Left ventricle myocardium inferior (tissue), 1 donor: ENCODE measurements around the gene SLC30A3. TPM values are rescaled to one million over a fixed set of nuclear protein-coding genes. Genes with fewer than 3 reads are reported as not detected.
A peak's percentile ranks its signal among the peaks of the same experiment; 100 is the strongest.

Experiments used
- DNase-seq: peaks from one replicate; pipeline ENCODE4 v3.0.0-alpha.2; 2020
- H3K27ac ChIP-seq: fragments of 200-600 bp; replicated peaks from 2 replicates; pipeline ENCODE4 v1.8.0; 2021
- H3K27me3 ChIP-seq: fragments of 200-600 bp; 2 replicates; pipeline ENCODE4 v1.8.0; 2021; ENCODE audit warnings: low read depth
- H3K36me3 ChIP-seq: fragments of 200-600 bp; 2 replicates; pipeline ENCODE4 v1.8.0; 2021
- H3K4me1 ChIP-seq: fragments of 200-600 bp; 2 replicates; pipeline ENCODE4 v1.8.0; 2021
- H3K4me3 ChIP-seq: fragments of 200-600 bp; 2 replicates; pipeline ENCODE4 v1.8.0; 2021; ENCODE audit warnings: mild to moderate bottlenecking, moderate library complexity
- H3K9me3 ChIP-seq: fragments of 200-600 bp; replicated peaks from 2 replicates; pipeline ENCODE4 v1.8.0; 2021
- CTCF ChIP-seq: fragments of 200-600 bp; IDR thresholded peaks from 2 replicates; pipeline ENCODE4 v1.8.0; 2021; ENCODE audit warnings: antibody characterized with exemption, mild to moderate bottlenecking, borderline replicate concordance
- intact Hi-C: fragments of 100-400 bp; cut with micrococcal nuclease; formaldehyde crosslinking; loops from one replicate; pipeline ENCODE4 v1.11.0; 2022
- total RNA-seq: library from RNA; stranded (reverse); fragmentation: NEBNext Ultra II Directional; extraction: Animal tissue kit (Norgen Biotek cat#: 25700); gene quantifications from one replicate; pipeline ENCODE4 v1.2.1, GENCODE V29; 2021
- donor health status: DM: no; HTN: yes; CAD: no; lungs with severe emphysema.

SLC30A3 gene
- total RNA-seq, 1 donor from 2014 or later: 5.9 TPM

DNA sequence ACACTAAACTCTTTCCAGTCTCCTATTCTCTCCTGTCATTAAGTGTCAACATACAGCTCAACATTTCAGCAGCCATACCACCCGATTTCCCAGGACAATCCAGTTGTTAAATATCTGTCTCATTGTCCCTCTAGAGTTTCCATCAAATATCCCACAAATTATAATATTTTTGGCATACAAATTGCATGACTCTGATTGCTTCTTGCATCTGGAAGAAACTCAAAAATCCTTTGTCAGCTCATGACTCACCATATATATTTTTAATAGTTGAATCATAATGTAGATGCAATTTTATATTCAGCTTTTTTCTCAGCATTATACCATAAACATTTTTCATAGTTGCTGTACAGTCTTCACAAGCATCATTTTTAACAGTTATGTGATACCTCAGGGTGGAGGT is 7.2 kb downstream of the SLC30A3 start:
- intact Hi-C loops: no loop called here
- DNase-seq: no peak
- Histone ChIP-seq H3K4me1 (no peaks in the 10 kb centered on the region), H3K36me3 (no peaks in the 10 kb centered on the region), H3K4me3 (no peak overlapping the region), H3K27ac (no peak overlapping the region), H3K27me3 (peaks cover 95% of the 10 kb centered on the region), H3K9me3 (no peaks in the 10 kb centered on the region)
- TF ChIP-seq CTCF: no peak

- H3K36me3 ChIP-seq: no peaks in the 10 kb centered on the region
- no peaks in the 10 kb centered on the region for H3K9me3 ChIP-seq
- no peak overlapping the region for H3K27ac ChIP-seq
- no peak overlapping the region for H3K4me3 ChIP-seq
- peaks cover 95% of the 10 kb centered on the region for H3K27me3 ChIP-seq
- peaks cover 5% of the 10 kb centered on the region for H3K4me1 ChIP-seq
- intact Hi-C loops: no loop called here
- TF ChIP-seq CTCF: no peak
- DNase-seq: no peak
These were observed 7.7 kb downstream of the SLC30A3 start for GRCh38 chr2:27255187-27255586.

GRCh38 chr2:27251766-27252165 is 11.1 kb downstream of the SLC30A3 start:
- H3K27me3 ChIP-seq: peaks cover 67% of the 10 kb centered on the region
- H3K4me1 ChIP-seq: peaks cover 9% of the 10 kb centered on the region
- H3K9me3 ChIP-seq: no peaks in the 10 kb centered on the region
- no peak overlapping the region for H3K4me3 ChIP-seq
- intact Hi-C loops: no loop called here
- TF ChIP-seq CTCF: no peak
- H3K27ac ChIP-seq: no peak overlapping the region
- no peak for DNase-seq
- no peaks in the 10 kb centered on the region for H3K36me3 ChIP-seq

GRCh38 chr2:27250652-27251379 is 12.0 kb downstream of the SLC30A3 start:
- intact Hi-C loops: no loop called here
- H3K9me3 ChIP-seq: no peaks in the 10 kb centered on the region
- peaks cover 58% of the 10 kb centered on the region for H3K27me3 ChIP-seq

DNA sequence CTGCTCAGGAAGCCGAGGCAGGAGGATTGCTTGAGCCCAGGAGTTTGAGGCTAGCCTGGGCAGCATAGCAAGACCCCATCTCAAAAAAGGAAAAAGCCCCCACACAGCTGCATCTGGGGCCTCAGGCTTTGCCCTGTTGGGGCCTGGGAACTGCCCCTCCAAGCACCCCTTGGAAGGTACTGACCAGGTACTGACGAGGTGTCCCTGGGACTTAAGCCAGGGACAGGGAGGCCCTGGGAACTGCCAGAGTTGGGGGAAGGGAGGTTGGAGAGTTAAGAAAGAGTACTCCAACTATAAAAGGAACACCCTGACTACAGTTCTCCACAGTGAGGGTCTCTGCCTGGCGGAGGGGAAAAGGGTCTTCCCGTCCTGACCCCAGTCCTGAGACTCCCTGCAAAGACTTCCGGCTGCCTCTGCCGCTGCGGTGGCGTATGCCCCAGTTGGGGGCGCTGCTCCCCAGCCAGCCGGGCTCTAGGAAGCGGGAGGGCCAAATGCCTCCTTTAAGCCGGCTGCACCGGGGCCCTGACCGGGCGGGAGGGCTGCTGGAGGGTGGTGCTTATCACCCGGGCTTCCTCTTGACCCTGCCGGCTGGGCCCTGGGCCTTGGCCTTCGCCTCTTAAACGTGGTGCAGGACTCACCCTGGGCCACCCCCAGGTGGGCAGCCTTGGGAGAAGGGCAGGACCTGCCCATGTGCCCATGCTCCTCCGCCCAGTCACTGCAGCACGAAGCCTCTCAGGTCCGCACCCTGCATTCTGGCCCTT is 12.8 kb downstream of the SLC30A3 start:
- intact Hi-C loops: no loop called here
- H3K27me3 ChIP-seq: peaks cover 53% of the 10 kb centered on the region
- H3K9me3 ChIP-seq: no peaks in the 10 kb centered on the region
- no peak overlapping the region for H3K27ac ChIP-seq
- H3K36me3 ChIP-seq: no peaks in the 10 kb centered on the region
- peak; percentile 80 for TF ChIP-seq CTCF
- peak; percentile 48 for DNase-seq
- no peak overlapping the region for H3K4me3 ChIP-seq
- peaks cover 20% of the 10 kb centered on the region for H3K4me1 ChIP-seq

More at GRCh38 chr2:27250652-27251379, 12.0 kb downstream of the SLC30A3 start:
- TF ChIP-seq CTCF: no peak
- Histone ChIP-seq H3K36me3 (no peaks in the 10 kb centered on the region), H3K4me1 (peaks cover 12% of the 10 kb centered on the region), H3K27ac (no peak overlapping the region), H3K4me3 (no peak overlapping the region)
- no peak for DNase-seq
